Stimulated activated CD4-positive, alpha-beta T cell treated with anti-CD3 and anti-CD28 coated beads, TNF-alpha, amount 100 ng/mL, for 4 hours (primary cell): Measurements from ENCODE around the gene CGNL1.

Experiments used
- DNase-seq, 3 experiments: peaks; one replicate each; pipeline ENCODE4 v3.0.0-alpha.2; 2020; ENCODE audit warnings: low read depth in 3 of 3

CGNL1 gene

DNA sequence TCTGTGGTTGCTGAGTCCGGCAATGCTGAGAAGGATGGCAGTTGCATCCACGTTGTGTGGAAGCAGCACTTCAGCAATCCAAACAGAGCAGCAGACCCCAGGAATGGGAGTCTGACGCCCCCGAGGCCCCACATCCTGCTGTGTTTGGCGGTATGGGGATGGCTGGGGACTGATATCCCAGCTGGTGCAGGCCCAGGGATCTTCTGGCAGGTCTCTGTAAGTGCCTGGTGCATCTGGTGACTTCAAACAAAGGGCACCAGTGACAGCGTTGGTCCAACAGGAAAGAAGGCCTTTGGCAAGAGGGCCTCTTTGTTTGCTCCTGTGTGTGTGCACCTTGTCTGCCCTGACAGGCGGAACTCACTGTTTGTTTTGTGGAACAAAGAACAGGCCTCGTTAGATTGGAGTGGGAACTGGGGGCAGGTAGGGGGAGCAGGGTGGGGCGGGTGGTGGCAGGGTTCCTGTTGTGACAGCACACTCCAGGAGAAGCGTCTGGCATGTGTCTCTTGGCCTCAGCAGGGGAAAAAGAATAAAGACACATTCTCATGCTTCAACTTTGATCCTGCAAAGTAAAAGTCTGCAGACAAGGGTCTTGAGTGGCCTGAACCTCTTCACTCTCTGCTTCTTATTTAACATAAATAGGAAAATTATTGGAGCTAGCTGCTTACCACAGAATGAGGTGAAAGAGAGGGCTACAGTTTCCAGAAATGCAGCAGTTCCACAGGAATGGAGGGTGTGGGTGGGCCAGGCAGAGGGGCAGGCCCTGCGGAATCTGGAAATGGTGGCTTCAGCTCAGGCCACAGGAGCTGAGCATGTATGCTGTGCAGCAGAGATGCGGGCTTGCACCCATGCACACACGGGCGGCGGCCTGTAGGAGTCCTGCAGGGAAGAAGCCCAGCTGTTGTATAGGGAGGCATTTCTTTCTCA, 120.9 kb downstream of the CGNL1 start:
- DNase-seq: no peak

DNA sequence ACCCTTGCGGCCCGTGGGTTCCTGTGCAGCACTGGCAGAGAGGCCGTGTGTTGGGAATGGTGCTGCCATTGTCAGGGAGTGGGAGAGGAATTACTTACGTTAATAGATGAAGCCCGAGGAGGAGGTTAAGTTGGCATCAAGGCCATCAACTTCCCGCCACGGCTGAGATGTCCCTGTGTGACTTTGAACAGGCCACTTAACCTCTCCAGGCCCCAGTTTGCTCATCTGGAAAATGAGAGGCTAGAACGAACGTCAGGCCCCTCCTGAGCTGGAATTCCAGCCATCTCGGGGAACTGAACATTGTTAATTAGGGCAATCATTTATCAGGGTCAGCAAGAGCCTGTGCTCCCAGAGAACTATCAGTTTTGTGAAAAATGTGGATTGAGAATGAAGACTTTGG, 124.0 kb downstream of the CGNL1 start:
- no peak for DNase-seq

DNA sequence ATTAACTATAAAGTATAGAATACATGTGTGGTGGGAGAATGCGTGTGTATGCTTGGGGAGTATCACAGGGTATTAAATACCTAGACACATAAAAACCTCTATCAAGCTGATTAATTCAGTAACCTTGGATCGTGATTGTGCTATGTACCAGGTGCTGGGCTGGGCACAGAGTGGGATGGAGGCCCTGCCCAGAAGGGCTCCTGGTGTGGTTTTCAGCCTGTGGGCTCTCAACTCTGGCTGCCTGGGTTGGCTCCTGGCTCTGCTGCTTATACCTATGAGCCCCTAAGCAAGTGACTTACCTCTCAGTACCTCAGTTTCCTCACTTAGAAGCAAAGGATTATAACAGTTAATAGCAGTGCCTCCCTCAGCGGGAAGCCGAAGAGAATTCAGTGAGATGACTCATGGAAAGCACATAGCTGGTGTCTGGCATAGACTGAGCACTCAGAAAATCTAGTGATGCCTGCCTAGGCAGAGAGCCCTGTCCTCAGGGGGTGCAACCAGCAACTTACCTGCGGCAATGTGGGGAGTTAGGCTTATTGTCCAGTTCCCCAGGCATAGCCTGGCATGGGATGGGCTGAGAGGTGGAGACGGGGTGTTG, 124.8 kb downstream of the CGNL1 start:
- DNase-seq: no peak

DNA sequence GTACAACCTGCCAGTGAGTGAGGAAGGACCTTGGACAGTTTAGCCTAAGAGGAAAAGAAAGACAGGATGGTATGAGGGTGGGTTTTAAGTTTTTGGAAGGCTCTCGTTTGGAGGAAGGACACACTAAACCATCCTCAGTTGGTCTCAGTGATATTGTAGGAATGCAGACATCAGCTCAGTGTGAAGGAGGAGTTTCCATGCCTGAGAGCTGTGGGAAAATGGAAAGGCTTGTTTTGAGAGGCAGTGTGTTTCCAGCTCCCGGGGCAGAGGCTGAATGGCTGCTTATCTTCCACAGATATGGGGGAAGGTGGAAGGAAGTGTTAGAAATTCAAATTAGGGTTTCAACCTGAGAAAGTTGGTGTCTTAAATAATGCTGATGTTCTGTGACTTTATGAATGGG, 125.8 kb downstream of the CGNL1 start:
- DNase-seq: no peak

DNA sequence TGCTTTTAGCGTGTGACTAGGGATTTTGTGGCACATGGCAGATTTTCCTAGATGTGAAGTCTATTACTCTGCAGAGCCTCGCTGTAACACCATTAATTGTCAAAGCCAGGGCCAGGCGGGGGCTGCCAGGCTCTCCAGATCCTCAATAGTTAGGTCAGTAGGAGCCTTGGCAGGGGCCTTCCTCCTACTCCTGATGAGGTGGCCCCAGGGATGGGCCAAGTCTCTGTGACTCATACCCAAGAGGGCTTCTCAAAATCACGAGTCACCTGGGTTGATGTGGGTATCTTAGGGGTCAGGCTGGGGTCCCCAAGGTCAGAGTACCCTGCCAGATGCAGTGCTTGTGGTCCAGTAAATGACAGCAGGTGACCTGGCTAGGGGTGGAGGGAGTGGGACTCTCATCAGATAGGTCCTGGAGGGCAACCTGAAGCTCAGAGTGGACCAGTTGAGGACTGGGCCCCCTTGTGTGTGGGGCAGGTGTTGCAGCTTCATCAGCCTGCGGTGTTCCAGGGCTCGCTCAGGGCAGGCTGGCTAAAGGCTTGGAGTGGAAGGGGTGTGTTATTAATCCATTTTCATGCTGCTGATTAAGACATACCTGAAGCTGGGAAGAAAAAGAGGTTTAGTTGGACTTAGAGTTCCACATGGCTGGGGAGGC, 126.9 kb downstream of the CGNL1 start:
- DNase-seq: no peak

DNA sequence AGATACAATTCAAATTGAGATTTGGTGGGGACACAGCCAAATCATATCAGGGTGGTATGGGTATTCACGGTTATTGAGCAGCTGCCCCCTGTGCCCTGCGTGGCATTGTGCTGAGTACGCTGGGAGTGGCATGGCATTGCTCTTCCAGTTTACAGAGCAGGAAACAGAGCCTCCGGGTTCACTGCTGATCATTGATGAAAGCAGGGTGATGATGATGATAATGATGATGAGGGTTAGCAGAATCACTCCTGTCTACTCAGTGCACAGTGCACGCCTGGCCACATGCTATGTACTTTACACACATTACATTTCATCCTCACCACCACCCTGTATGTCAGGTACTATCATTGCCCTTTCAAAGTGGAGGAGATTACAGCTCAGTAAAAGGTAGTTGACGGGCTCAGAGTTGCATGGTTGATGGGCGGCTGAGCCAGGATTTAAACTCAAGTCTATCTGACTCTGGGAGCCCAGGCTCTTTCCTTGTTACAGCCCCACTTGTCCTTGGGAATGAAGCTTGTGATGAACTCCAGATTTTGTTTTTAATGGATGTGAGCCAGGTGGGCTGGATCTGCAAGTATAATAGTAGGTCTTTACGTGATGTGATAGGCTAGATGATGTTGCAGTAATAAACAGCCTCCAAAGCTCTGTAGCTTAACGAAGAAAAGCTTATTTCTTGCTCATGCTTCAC, 127.8 kb downstream of the CGNL1 start:
- DNase-seq: no peak

DNA sequence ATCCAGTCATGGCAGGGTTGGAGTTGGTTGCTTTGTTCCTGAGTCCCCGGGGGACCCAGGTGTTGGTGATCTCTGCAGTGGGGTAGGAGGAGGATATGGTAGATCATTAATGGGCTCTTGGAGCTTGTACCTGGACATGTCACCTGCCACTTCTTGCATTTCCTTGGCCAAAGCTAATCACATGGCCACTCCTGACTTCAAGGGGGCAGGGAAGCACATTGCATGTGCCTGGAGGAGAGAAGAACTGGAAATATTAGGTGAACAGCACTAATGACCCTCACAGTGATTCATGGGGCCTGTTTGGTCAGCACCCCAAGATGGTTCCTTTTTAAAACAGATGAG, 128.3 kb downstream of the CGNL1 start:
- no peak for DNase-seq

DNA sequence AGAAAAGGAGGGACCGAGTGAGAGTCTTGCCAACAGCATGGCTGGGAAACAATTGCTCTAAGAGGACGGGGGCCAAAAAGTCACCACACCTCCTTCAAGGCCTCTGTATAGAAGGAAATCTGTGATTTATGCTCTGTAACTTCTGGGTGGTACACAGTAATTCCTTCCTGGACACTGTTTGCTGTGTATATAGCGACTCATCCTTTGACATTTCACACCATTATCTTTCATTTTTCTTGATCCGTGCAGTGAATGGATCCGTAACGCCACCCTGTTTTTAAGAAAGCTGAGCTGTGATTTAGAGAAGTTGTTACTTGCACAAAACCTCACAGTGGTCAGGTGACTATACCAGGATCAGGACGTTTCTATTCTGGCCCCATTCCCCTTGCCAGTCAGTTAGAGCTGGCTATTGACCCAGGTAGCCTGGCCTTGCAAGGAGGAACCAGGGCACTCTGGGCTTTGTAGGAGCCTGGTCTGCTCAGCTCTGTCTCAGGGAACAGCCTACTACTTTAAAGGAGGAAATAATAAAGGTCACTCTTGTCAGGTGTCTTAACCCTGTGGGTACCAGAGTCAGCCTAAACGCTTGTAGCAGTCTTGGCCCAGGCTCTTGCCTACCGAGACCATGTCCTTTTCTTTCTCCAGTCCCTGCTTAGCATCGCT, 128.9 kb downstream of the CGNL1 start:
- DNase-seq: no peak

DNA sequence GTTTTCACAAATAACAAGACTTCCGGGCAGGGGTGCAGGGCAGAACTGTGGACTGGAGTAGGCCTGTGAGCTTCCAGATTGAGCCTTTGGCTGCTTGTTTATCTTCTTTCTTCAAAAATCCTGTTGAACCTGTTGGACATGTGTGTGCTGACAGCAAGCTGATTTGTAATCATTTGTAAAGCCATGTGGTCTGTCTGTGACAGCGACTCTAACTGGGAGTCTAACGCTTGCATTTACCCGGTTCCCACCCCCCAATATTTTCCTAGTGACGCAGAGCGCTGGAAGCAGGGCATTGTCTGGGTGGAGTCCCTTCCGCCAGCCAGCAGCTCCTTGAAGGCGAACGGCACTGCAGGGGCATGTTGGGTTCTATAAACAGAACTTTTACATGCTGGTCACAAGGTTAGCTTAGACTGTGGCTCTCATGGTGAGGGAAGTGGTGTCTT, 129.7 kb downstream of the CGNL1 start:
- DNase-seq: no peak

DNA sequence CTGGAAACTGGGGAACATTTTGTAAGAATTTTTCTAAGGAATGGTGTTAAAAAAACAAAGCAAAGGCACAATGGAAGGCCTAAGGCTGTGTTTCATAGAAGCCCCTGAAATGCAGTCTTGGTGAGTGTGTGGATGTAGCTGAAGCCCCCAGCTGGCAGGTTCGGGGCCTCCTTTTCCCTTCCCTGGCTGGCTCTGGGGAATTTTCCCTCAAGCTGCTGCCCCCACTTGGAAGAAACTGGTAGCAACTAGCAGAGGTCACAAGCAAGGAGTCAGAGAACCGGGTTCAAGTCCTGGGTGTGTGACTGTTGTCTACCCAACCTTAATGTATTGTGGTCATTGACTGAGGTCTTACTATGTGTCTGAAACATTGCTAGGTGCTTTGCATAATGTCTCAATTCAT, 130.1 kb downstream of the CGNL1 start:
- DNase-seq: no peak

DNA sequence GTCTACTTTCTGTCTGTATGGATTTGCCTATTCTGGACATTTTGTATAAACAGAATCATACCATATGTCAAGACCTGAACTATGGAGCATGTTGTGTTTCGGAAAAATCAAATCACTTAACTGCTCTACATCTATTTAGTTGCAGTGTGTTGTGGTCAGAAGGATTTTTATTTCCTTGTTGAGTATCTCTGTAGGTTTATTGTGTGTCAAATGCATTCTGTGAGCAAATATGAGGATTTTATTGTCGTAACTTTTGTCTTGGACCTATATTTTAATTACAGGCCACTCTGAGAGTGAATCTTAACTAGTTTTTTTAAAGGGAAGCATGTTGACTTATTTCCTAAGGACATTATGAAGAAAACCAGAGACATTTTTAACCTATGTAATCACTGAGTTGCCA, 130.8 kb downstream of the CGNL1 start:
- no peak for DNase-seq

DNA sequence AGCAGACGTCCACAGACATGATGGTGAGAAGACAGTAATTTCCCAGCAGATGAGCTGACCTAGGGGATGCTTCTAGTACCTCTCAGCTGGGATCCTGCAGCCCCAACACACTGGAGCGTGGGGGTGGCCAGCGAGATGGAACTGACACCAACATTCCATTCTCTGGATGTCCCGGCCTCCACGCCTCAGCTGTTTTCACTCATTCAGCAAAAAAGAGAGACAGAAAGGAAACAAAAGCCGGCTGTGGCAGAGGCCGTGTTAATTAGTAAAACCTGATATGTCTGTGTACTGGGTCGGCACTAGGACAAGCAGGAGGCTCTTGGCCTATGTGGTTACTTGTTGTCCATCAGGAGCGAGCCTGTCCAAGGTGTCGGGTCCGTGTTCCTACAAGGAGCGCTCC, 132.8 kb downstream of the CGNL1 start:
- no peak for DNase-seq

DNA sequence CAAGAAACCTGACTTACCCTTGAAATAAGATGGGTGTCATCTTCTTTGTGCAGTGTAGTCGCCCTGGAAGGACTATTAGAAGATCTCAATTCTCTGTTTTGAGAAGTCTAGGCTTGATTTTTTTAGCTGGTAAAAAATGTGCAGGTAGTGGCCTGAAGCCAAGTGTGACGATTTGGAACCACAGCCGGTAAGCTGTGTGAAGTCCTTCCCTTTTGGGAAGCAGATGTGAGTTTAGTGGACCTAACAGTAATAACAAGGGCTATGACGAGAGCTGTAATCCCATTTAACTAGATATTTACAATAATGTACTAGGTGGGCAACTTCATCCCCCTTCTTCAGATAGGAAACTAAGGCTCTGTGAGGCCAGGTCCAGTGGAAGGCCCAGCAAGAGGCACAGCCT, 133.7 kb downstream of the CGNL1 start:
- DNase-seq: no peak

DNA sequence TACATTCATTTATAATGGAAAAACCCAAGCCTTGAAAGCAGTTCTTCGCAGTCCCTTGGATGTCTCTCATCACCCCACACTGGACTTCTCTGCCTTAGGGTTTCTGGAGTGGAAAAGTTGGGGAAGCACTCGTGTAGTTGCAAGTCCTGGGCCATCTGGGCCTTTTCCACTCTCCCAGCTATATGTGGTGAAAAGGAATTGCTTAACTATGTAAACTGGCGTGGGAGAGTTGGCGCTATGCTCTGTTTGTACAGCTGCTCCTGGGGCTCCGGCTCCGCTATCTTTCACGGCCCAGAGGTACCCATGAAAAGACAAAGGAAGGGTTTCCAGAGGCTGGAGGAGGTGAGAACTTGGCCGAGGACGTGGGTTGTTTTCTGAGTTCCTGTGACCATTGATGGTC, 134.3 kb downstream of the CGNL1 start:
- no peak for DNase-seq

DNA sequence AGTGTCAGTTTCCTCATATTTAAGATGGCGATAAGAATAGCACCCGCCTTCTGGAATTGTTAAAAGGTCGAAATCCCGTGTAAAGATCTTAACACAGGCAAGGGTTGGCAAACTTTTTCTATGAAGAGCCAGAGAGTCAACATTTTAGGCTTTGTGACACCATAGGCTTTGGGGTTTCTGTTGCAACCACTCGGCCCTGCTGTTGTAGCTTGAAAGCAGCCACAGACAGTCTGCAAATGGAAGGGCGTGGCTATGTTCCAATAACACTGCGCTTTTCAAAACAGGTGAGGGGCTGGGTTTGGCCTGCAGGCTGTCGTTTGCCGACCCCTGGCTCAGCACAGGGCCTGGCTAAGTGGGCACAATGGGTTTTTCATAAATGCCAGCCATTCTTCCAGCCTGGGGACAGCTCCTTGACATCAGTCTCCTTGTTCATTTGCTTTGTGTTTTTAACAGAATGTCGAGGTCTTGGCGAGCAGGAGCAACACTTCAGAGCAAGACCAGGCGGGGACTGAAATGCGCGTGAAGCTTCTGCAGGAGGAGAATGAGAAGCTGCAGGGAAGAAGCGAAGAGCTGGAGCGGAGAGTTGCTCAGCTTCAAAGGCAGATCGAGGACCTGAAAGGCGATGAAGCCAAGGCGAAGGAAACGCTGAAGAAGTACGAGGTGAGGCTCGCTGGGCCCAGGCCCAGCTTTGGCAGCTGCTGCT, 140.2 kb downstream of the CGNL1 start:
- DNase-seq: no peak

DNA sequence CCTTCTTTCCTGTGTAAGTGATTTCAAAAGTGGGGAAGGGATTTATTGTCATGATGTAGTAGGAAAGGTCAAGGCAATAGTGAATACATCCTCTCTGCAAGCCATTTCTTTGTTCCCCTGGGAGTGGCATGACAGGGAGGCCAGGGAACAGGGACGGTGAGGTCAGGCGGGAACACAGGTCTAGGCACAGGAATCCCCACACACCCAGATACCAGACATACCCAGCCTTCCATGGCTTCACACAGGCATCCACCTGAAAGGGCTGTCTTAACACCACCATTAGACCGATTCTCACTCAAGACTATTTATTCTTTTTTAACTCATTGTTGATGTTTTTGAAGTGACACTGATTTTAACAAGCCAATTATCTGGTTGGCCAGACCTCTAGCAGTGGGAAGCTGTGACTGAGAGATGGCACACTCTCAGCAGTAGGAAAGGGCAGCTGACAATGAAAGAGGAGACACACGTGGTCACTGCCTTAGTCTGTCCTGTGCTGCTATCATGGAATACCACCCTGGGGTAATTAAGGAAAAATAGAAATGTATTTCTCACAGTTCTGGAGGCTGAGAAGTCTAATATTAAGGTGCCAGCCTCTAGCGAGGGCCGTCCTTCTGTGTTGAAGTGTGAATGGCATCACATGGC, 140.8 kb downstream of the CGNL1 start:
- DNase-seq: no peak

DNA sequence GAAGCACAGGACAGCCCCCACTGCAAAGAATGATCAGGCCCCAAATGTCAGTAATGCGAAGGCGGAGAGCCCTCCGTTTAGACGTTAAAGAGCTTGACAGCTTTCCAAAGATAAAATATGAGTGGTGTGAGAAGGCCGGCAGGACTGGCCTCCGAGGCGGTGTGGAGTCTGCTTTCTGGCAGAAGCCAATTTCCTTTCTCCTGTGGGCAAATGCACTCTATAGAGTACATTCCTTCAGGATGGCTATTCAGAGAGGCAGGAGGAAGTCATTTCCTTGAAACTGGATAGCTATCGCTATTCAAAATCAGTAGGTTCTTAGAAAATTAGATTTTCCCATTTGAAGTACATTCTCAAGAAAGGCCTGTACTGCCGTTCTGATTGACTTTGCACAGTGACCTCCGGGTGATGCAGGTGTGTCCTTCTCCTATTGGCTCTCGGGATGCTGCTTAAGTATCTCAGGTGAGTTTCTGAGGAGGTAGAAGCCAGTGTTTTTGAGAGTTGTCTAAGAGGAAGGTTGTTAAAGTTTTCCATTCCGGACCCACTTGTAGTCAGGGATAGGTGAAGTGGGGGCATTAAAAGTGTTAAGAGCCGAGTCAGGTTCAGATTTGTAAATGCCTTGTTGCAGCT, 142.6 kb downstream of the CGNL1 start:
- DNase-seq: no peak

DNA sequence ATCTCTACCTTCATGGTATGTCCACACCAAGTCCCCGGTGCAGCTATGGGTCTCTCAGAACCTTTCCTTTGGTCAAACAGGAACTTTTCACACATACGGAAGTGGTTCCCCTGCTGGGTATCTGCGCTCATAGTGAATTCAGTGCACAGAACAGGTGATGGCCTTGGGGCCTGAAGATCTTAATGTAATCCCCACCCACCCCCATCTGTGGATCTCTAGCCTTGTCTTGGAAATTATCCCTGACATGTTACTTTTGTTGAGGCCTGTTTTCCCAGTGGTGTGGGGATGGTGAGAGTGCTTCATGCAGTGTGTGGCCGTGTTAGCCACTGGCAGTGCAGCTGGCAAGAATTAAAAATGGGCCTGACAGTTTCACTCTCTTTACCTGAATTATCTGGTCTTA, 143.5 kb downstream of the CGNL1 start:
- no peak for DNase-seq

DNA sequence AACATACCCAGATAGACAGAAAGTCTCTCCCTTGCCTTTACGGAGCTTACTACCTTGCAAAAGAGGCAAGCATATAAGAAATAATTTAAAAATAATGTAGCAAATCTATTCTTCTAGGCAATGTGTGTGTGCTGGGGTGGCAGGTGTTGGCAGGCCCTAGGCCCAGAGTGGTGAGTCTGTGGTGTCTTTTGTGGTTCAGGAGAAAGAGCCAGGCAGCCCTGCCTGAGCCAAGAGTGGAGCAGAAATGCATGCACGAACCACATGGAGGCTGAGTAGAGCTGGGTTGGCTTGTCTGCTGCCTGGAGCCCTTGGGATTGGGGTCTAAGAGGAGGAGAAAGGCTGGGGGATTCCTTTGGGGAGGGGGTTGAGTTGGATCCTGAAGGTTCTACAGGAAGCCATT, 145.2 kb downstream of the CGNL1 start:
- no peak for DNase-seq

DNA sequence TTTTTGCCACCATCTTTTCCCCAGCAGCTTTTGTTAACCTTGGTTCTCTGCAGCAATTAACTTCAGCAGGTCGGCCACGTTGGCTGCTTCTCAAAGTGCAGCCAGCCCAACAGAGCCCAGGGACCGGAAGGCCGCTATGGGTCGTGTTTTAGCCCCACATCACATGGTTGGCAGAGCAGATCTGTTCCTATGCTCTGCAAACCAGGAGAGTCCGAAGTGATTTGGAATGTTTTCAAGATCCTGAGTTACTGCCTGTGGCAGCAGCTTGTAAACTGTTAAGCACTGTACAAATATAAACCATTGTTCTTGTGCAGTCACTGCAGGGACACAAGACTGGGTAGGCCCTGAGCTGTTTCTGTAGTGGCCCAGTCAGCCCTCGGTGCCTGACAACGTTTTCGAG, 145.8 kb downstream of the CGNL1 start:
- DNase-seq: no peak
